Colonic mucosa (tissue), 4 donors: ENCODE measurements around the gene GTF2IRD2. TPM values are rescaled to one million over a fixed set of nuclear protein-coding genes. Genes with fewer than 3 reads are reported as not detected.
"Not testable (repeated sequence)": the region's sequence is repeated elsewhere in the genome, so short reads cannot be mapped to it uniquely, and the experiment has no call there.

Experiments
- DNase-seq: peaks from one replicate; pipeline ENCODE4 v3.0.0-alpha.2; 2020
- H3K27ac ChIP-seq: fragments of 200-600 bp; one replicate; pipeline ENCODE4 v1.8.0; 2021
- H3K27me3 ChIP-seq: fragments of 200-600 bp; one replicate; pipeline ENCODE4 v1.8.0; 2021
- H3K36me3 ChIP-seq: fragments of 200-600 bp; one replicate; pipeline ENCODE4 v1.8.0; 2021
- H3K4me1 ChIP-seq: fragments of 200-600 bp; one replicate; pipeline ENCODE4 v1.8.0; 2021; ENCODE audit warnings: mild to moderate bottlenecking
- H3K4me3 ChIP-seq: fragments of 200-600 bp; one replicate; pipeline ENCODE4 v1.8.0; 2021
- H3K9ac ChIP-seq, 2 donors: one replicate each; pipeline ENCODE4 v1.7.0; 2013; ENCODE audit warnings: control low read depth in 2 of 2, low read depth in 2 of 2, low read length in 2 of 2
- H3K9me3 ChIP-seq: fragments of 200-600 bp; one replicate; pipeline ENCODE4 v1.8.0; 2021
- intact Hi-C: fragments of 100-400 bp; cut with DNase I; formaldehyde crosslinking; loops from one replicate; pipeline ENCODE4 v1.14.1; 2022
- total RNA-seq, 2 donors: library from RNA; stranded (reverse); fragmentation: NEBNext Ultra II Directional in 1 of 2; extraction: Animal tissue kit (Norgen Biotek cat#: 25700) in 1 of 2; gene quantifications; one replicate each; pipeline ENCODE4 v1.2.1, GENCODE V29; 2021
- donor health status: healthy.
- donor health status: DM: no; HTN: no; CAD: no.
- donor health status: DM: no; HTN: no; CAD: no.

The GTF2IRD2 gene
- total RNA-seq, 2 donors from 2014 or later: 6.4 to 19.6 TPM

- H3K36me3 ChIP-seq, H3K9ac ChIP-seq, DNase-seq, H3K27ac ChIP-seq, H3K4me3 ChIP-seq, H3K9me3 ChIP-seq, intact Hi-C loops, H3K4me1 ChIP-seq, H3K27me3 ChIP-seq: not testable (repeated sequence)
Measured at GRCh38 chr7:74772093-74772492, 79.3 kb downstream of the GTF2IRD2 start.

GRCh38 chr7:74770062-74770461 lies 81.3 kb downstream of the GTF2IRD2 start:
- intact Hi-C loops, H3K9me3 ChIP-seq, H3K4me3 ChIP-seq, H3K27me3 ChIP-seq, H3K36me3 ChIP-seq, H3K4me1 ChIP-seq, H3K9ac ChIP-seq, H3K27ac ChIP-seq, DNase-seq: not testable (repeated sequence)

GRCh38 chr7:74766991-74767390 lies 84.4 kb downstream of the GTF2IRD2 start:
- H3K9me3 ChIP-seq, H3K36me3 ChIP-seq, DNase-seq, H3K27ac ChIP-seq, H3K4me3 ChIP-seq, intact Hi-C loops, H3K27me3 ChIP-seq, H3K9ac ChIP-seq, H3K4me1 ChIP-seq: not testable (repeated sequence)

GRCh38 chr7:74766509-74766908 lies 84.9 kb downstream of the GTF2IRD2 start:
- H3K36me3 ChIP-seq, H3K9ac ChIP-seq, H3K4me3 ChIP-seq, H3K27ac ChIP-seq, intact Hi-C loops, H3K27me3 ChIP-seq, DNase-seq, H3K4me1 ChIP-seq, H3K9me3 ChIP-seq: not testable (repeated sequence)

- H3K27ac ChIP-seq, intact Hi-C loops, H3K36me3 ChIP-seq, H3K4me1 ChIP-seq, H3K9me3 ChIP-seq, H3K9ac ChIP-seq, H3K4me3 ChIP-seq, H3K27me3 ChIP-seq, DNase-seq: not testable (repeated sequence)
Measured at GRCh38 chr7:74765205-74765918, 86.0 kb downstream of the GTF2IRD2 start.

- DNase-seq, H3K9ac ChIP-seq, H3K9me3 ChIP-seq, intact Hi-C loops, H3K27ac ChIP-seq, H3K4me3 ChIP-seq, H3K27me3 ChIP-seq, H3K4me1 ChIP-seq, H3K36me3 ChIP-seq: not testable (repeated sequence)
Measured at GRCh38 chr7:74758982-74759381, 92.4 kb downstream of the GTF2IRD2 start.

- intact Hi-C loops, H3K27ac ChIP-seq, H3K9me3 ChIP-seq, H3K9ac ChIP-seq, H3K4me1 ChIP-seq, DNase-seq, H3K4me3 ChIP-seq, H3K27me3 ChIP-seq, H3K36me3 ChIP-seq: not testable (repeated sequence)
Measured at GRCh38 chr7:74758268-74758667, 93.1 kb downstream of the GTF2IRD2 start.

GRCh38 chr7:74756673-74757072 lies 94.7 kb downstream of the GTF2IRD2 start:
- H3K4me1 ChIP-seq, H3K27ac ChIP-seq, H3K4me3 ChIP-seq, DNase-seq, intact Hi-C loops, H3K36me3 ChIP-seq, H3K9ac ChIP-seq, H3K9me3 ChIP-seq, H3K27me3 ChIP-seq: not testable (repeated sequence)

GRCh38 chr7:74753921-74754482 lies 97.4 kb downstream of the GTF2IRD2 start:
- intact Hi-C loops, DNase-seq: not testable (repeated sequence)

More at GRCh38 chr7:74753921-74754482, 97.4 kb downstream of the GTF2IRD2 start:
- not testable (repeated sequence) for H3K4me1 ChIP-seq, H3K9me3 ChIP-seq, H3K4me3 ChIP-seq, H3K27ac ChIP-seq, H3K9ac ChIP-seq, H3K36me3 ChIP-seq, H3K27me3 ChIP-seq

Other genes starting within 250 kb of the GTF2IRD2 start
- 100 to 1,000 TPM; 123 to 148 TPM for gene GTF2I, start 193.9 kb downstream of the GTF2IRD2 start, total RNA-seq
- 1 to 10 TPM; 2.0 to 2.7 TPM for gene NCF1, start 77.6 kb downstream of the GTF2IRD2 start, total RNA-seq
- 1 to 10 TPM; 4.2 to 4.9 TPM for gene CASTOR2, start 113.1 kb upstream of the GTF2IRD2 start, total RNA-seq
- 10 to 100 TPM; 41.1 to 64.7 TPM for gene RCC1L, start 222.2 kb upstream of the GTF2IRD2 start, total RNA-seq
- 10 to 100 TPM; 24.6 to 28.2 TPM for gene GTF2IRD2B, start 241.0 kb upstream of the GTF2IRD2 start, total RNA-seq